Measurements from ENCODE around the gene ZNF668.

Gene ZNF668

DNA sequence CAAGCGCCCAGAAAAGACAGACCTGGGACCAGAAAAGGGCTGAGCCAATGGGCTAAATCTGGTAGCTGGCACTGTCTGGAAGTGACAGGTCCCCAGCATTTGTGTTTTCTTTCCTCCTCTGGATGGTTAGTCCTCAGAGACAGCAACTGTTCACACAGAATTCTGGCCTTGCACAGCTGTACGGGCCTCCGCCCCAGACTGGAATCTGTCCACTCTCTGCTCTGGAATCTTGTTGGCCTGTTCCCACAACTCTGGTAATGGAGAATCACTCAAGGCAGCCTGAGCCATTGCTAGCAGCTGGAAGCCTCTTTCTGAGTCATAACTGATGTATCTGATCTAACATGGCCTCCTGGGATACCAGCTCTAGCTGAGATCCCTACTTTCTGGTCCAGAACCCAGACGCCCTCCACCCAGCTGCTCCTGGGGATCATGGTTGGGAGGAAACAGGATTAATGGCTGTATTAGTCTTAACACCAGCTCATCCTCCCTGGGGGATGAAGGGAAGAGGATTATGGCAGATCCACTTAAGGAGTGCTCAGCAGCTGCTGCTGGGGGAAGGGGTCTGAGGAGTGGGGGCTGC is 9.1 kb downstream of the ZNF668 start:
- TF ChIP-seq, protein P1, sequence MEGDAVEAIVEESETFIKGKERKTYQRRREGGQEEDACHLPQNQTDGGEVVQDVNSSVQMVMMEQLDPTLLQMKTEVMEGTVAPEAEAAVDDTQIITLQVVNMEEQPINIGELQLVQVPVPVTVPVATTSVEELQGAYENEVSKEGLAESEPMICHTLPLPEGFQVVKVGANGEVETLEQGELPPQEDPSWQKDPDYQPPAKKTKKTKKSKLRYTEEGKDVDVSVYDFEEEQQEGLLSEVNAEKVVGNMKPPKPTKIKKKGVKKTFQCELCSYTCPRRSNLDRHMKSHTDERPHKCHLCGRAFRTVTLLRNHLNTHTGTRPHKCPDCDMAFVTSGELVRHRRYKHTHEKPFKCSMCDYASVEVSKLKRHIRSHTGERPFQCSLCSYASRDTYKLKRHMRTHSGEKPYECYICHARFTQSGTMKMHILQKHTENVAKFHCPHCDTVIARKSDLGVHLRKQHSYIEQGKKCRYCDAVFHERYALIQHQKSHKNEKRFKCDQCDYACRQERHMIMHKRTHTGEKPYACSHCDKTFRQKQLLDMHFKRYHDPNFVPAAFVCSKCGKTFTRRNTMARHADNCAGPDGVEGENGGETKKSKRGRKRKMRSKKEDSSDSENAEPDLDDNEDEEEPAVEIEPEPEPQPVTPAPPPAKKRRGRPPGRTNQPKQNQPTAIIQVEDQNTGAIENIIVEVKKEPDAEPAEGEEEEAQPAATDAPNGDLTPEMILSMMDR (conservative IDR thresholded peaks at IDR 0.05; ENCODE audit: low read length) = no peak
- DNase-seq (ENCODE audit: low read depth) = peak; percentile 97
- peak overlapping the region; percentile 44 for H3K4me3 ChIP-seq (ENCODE audit: low read length)

DNA sequence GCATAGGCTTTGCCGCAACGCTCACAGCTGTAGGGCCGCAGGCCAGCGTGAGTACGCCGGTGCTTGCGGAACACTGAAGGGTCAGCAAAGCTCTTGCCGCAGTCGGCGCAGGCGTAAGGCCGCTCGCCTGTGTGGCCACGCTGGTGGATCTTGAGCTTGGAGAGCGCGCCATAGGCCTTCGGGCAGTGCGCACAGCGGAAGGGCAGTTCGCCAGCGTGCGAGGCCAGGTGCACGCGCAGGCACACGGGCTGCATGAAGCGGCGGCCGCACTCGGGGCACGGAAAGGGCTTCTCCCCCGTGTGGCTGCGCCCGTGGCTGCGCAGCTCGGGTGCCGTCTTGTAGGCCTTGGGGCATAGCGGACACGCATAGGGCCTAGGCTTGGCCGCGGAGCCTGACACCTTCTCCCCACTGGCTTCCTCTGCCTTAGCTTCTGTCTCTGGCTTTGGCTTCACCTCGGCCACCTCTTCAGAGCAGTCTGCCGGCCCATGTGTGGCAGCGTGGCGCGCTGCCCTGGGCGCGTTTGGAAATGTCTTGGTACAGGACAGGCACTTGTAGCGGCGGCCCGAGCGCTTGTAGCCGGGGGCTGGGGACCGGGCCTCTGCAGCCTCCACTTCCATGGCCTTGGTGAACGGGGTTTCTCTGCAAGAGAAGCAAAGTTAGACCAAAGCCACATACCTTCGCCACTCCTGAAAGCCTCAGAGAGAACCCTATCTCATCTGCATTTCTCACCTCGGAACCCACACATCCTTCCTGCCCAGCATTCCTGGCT is 10.0 kb downstream of the ZNF668 start:
- no peak for DNase-seq (ENCODE audit: low read depth)
- TF ChIP-seq, protein P1 (conservative IDR thresholded peaks at IDR 0.05; ENCODE audit: low read length) = no peak
- H3K4me3 ChIP-seq (ENCODE audit: low read length) = peak overlapping the region; percentile 44

DNA sequence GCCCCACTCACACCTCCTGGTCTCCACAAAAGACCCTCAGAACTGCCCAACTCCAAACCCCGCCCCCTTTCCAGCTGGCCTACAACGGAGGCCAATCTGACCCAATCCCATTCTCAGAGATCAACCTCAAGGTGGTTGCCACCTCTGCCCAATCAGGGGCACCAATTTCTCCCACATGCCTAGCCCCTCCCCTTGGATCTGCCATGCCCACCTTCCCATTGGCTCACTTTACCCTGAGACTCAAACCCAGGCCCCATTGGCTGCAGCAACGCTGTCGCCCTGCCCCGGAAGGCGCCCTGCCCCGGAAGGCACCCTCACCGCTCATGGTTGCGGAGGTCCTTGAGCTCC is 10.6 kb downstream of the ZNF668 start:
- no peak overlapping the region for H3K4me3 ChIP-seq (ENCODE audit: low read length)
- no peak for DNase-seq (ENCODE audit: low read depth)
- TF ChIP-seq, protein P1 (conservative IDR thresholded peaks at IDR 0.05; ENCODE audit: low read length) = no peak

DNA sequence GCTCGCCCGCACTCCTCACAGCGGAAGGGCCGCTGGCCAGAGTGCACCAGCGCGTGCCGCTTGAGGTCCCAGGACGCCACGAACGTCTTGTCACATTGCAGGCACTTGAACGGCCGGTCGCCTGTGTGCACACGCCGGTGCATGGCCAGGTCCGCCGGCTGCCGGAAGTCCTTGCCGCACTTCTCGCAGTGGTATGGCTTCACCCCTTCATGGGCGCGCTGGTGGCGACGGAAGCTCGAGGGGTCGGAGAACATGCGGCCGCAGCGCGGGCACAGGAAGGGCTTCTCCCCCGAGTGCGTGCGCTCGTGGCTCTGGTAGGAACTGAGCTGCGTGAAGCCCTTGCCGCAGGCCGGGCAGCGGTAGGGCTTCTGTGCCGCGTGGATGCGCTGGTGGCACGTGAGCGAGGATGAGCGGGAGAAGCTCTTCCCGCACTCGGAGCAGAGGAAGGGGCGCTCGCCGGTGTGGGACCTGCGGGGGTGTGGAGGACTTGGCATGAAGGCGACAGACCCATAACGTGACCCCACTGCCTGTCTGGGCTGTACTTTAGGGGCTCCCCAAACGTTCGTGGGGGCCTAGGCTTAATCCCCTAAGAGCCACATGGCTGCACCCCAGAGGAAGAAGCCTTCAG is 12.1 kb downstream of the ZNF668 start:
- DNase-seq (ENCODE audit: low read depth) = no peak
- TF ChIP-seq, protein P1 (conservative IDR thresholded peaks at IDR 0.05; ENCODE audit: low read length) = no peak
- no peak overlapping the region for H3K4me3 ChIP-seq (ENCODE audit: low read length)

DNA sequence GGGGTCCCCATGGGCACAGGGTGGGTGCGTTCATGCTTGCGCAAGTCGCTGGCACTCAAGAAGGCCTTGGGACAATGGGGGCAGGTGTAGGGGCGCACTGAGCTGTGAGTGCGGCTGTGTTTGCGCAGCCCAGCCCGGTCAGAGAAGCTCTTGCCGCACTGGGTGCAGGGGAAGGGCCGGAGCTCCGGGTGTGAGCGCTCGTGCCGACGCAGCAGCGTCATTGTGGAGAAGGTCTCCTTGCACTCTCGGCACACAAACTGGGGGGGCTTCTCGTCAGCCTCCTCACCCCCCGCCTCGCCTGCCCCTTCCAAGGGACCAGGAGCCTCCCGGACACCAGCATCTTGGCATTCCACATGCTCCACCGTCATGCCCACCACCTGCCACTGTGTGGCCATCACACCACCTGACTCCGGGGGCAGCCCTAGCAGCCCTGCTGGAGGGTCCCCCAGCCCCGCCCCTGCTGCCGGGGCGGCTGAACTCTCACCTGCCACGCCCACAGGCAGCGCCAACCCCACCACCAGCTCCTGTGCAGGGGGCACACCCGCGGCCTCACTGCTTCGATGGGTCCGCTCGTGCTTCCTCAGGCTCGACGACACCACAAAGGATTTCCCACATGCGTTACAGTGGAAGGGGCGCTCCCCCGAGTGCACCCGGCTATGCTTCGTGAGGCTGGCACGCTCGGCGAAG is 12.8 kb downstream of the ZNF668 start:
- TF ChIP-seq, protein P1 (conservative IDR thresholded peaks at IDR 0.05; ENCODE audit: low read length) = no peak
- no peak for DNase-seq (ENCODE audit: low read depth)
- no peak overlapping the region for H3K4me3 ChIP-seq (ENCODE audit: low read length)

DNA sequence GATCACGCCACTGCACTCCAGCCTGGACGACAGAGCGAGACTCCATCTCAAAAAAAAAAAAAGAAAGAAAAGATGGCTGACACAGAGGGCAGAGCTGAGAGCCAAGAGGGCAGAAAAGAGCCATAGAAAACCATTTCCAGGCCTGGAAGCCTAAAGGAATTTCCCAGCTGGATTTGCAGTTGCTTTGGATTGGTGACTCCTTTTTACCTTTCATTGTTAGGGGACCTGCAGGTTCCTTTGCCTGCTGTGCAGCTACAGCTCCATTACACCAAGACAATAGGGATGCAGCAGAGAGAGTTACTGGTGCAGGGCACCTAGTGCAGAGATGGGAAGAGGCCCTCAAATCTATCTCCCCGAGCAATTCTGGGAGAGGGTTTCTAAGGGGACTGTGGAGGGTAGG is 18.4 kb downstream of the ZNF668 start:
- DNase-seq (ENCODE audit: low read depth) = no peak

More for the DNA sequence above, 18.4 kb downstream of the ZNF668 start:
- H3K4me3 ChIP-seq (ENCODE audit: low read length) = no peak overlapping the region
- TF ChIP-seq, protein P1 (conservative IDR thresholded peaks at IDR 0.05; ENCODE audit: low read length) = no peak
